AG04450 (cell line): Measurements from ENCODE around the gene PDE2A. TPM values are rescaled to one million over a fixed set of nuclear protein-coding genes. Genes with fewer than 3 reads are reported as not detected.

Source experiments
- CTCF ChIA-PET: fragments of 300-600, 350-600 bp; formaldehyde crosslinking; extraction: SDS; loops from one replicate; lab custom pipeline; 2022; ENCODE audit warnings: antibody characterized with exemption, inconsistent platforms; lab: Charles Lee
- POLR2A ChIA-PET: fragments of 350-600 bp; formaldehyde crosslinking; extraction: SDS; loops from one replicate; lab custom pipeline; 2021; ENCODE audit warnings: antibody characterized with exemption, inconsistent platforms; lab: Yijun Ruan, JAX
- DNase-seq: peaks from one replicate; pipeline ENCODE4 v3.0.0-alpha.2; 2011; ENCODE audit warnings: low read depth, low spot score
- H3K27ac ChIP-seq: one replicate; pipeline ENCODE4 v1.5.1; 2012; ENCODE audit warnings: low read depth, low read length, control low read depth
- H3K27me3 ChIP-seq: one replicate; pipeline ENCODE4 v1.6.0; 2012; ENCODE audit warnings: low read length; ENCODE audit not compliant: control insufficient read depth, insufficient read depth
- H3K4me3 ChIP-seq: 2 replicates; pipeline ENCODE4 v1.5.1; 2011; ENCODE audit warnings: mild to moderate bottlenecking, low read depth, low read length, control low read depth
- H3K9me3 ChIP-seq: 2 replicates; pipeline ENCODE4 v1.5.1; 2012; ENCODE audit warnings: low read length; ENCODE audit not compliant: control insufficient read depth, insufficient read depth
- polyA plus RNA-seq: library from polyadenylated mRNA; depleted of rRNA; stranded (reverse); fragments of >200 nt; gene quantifications from 2 replicates; pipeline ENCODE4 v1.2.3, GENCODE V29; 2011
- TF ChIP-seq, protein P1 (sequence below): IDR thresholded peaks from 2 replicates; pipeline ENCODE4 v1.5.1; 2011; ENCODE audit warnings: low read depth, low read length, control low read depth, inconsistent platforms

The PDE2A gene
- polyA plus RNA-seq, 1 experiment: 0.02 TPM

DNA sequence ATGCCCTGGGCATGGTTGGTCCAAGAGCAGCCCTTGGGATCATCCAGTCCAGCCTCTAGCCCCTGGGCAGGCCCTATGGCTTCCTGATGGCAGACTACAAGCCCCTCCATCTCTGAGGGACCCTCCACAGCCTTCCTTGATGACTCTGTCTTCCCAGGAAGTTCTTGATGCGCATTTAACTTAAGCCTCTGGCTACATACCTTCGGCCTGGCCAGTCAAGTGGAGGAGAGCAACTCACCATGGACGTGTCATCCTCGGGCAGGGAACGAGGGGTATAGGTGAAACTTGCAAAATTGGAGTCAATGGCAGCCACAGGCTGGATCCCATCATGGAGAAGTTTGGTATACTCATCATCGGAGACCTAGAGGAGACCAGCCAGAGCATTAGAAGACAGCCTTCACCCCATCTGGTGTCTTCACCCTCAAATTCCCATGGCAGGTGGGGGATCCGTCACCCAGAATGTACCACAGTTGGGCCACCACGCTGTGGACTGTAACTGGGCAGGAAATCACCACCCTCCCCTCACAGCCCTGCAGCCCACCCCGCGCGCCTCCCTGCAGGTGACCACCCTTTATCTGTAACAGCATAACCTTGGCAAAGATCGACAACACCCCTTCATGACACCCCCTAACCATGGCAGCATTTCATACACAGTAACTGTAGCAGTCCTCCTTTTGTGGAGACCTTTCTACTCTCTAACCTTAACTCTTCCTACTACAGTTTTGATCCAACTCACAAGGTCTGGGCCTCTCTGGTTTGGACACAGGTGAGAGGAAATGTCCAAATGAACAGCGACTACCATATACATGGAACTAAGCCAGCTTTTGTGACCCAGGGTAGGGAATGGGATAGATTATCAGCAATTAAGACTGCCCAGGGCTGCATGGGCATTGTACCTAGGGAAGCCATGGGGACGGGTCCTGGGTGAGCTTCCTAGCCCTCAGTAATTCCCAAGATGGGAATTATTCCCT lies 91.7 kb downstream of the PDE2A start:
- no peak overlapping the region for H3K27ac ChIP-seq
- H3K9me3 ChIP-seq: peaks cover 4% of the 10 kb centered on the region; the same call in 1 of the 2 replicates
- TF ChIP-seq, protein P1, sequence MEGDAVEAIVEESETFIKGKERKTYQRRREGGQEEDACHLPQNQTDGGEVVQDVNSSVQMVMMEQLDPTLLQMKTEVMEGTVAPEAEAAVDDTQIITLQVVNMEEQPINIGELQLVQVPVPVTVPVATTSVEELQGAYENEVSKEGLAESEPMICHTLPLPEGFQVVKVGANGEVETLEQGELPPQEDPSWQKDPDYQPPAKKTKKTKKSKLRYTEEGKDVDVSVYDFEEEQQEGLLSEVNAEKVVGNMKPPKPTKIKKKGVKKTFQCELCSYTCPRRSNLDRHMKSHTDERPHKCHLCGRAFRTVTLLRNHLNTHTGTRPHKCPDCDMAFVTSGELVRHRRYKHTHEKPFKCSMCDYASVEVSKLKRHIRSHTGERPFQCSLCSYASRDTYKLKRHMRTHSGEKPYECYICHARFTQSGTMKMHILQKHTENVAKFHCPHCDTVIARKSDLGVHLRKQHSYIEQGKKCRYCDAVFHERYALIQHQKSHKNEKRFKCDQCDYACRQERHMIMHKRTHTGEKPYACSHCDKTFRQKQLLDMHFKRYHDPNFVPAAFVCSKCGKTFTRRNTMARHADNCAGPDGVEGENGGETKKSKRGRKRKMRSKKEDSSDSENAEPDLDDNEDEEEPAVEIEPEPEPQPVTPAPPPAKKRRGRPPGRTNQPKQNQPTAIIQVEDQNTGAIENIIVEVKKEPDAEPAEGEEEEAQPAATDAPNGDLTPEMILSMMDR: no peak
- no peak for DNase-seq
- no peak overlapping the region for H3K4me3 ChIP-seq
- ChIA-PET CTCF (no interaction called here), POLR2A (no interaction called here)
- peaks cover 50% of the 10 kb centered on the region for H3K27me3 ChIP-seq

DNA sequence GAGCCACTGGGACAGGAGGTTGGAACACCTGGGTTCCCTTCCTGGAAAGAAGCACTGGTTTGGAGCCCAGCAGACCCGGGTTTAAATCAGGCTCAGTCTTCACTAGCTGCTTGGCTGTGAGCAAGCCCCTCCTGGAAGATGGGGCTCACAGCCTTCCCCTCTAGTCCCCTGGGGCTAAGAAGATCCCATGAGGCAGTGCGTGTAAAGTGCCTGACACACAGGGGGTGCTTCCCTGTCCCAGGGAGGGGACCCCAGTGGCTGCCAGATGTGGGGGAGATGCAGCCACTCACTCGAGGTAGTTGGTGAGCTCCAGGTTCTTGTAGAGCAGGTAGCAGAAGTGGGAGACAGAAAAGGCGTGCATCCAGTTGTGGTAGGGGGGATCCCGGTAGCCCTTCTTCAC lies 93.2 kb downstream of the PDE2A start:
- ChIA-PET CTCF (no interaction called here), POLR2A (no interaction called here)
- peaks cover 4% of the 10 kb centered on the region; the same call in 1 of the 2 replicates for H3K9me3 ChIP-seq
- DNase-seq: no peak
- H3K27ac ChIP-seq: no peak overlapping the region
- H3K27me3 ChIP-seq: peaks cover 43% of the 10 kb centered on the region
- TF ChIP-seq, protein P1: no peak
- no peak overlapping the region for H3K4me3 ChIP-seq

DNA sequence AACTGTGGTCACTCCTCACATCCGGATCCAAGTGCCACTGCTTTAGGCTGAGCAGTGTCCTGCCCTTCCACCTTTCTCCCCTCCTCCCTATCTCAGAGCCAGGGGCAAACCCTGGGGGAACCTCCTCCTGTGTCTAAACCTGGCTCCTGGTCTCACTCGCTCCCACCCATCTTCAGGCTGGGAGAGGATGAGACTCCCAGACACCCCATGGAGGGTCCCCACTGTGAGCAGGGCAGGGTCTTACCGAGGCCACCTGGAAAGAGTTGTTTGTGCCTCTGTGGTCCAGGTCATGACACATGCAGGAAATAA lies 93.6 kb downstream of the PDE2A start:
- DNase-seq: no peak
- Histone ChIP-seq H3K9me3 (peaks cover 4% of the 10 kb centered on the region; the same call in 1 of the 2 replicates), H3K27ac (no peak overlapping the region), H3K4me3 (no peak overlapping the region), H3K27me3 (peaks cover 40% of the 10 kb centered on the region)
- ChIA-PET POLR2A (interaction anchor here (1.2 kb wide), 1 partner anchor 12 kb away, joined by 3 read pairs; no protein-coding TSS in a partner anchor), CTCF (no interaction called here)
- TF ChIP-seq, protein P1: no peak

DNA sequence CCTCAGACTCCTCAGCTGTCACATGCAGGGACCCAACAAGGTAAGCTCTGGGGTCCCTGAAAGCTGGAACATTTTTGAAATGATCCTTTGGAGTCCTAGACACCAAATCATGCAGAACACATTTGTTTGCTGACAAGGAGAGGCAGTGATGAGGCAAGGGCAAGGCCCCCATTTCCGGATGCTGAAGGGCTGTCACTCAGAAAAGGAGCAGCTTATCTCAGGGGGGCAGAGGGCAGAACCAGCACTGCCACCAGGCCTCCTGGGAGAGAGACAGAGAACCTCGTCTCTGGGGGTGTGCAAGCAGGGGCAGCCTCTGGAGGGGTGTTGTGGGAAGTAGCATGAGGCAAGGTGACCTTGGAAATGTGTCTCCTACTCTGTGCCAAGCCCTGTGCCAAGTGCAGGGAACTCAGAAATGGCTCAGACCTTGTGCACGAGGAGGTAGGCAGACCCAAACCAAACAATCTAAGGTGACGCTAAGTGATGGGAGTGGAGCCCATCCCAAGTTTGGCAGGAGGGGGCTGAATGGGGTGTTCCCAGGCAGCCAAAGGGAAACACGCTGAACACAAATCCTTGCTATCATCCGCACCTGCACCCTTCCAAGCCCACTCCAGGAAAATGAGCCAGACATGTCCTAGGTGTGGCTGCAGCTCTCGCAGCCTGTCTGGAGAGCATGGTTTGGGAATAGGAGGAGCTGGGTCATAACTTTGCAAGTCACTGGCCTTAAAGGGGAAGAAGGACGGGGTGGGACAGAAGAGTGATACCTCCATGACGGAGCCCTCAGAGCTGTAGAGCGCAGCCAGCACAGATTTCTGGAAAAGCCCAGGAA lies 94.2 kb downstream of the PDE2A start:
- Histone ChIP-seq H3K9me3 (peaks cover 4% of the 10 kb centered on the region; the same call in 1 of the 2 replicates), H3K4me3 (no peak overlapping the region), H3K27me3 (peaks cover 36% of the 10 kb centered on the region), H3K27ac (no peak overlapping the region)
- TF ChIP-seq, protein P1: no peak
- ChIA-PET POLR2A (interaction anchor here (1.2 kb wide), 1 partner anchor 12 kb away, joined by 3 read pairs; no protein-coding TSS in a partner anchor), CTCF (no interaction called here)
- DNase-seq: no peak
